HG03432 (cell line): ENCODE measurements around the gene PLS3.
A peak's percentile ranks its signal among the peaks of the same experiment; 100 is the strongest.
"Not testable (repeated sequence)": the region's sequence is repeated elsewhere in the genome, so short reads cannot be mapped to it uniquely, and the experiment has no call there.

Experiments
- ATAC-seq: cut with Tn5 transposase; IDR thresholded peaks from one replicate; pipeline ENCODE4 v1.9.1; 2021; ENCODE audit warnings: mild to moderate bottlenecking, moderate library complexity; ENCODE audit not compliant: unreplicated experiment

Gene PLS3

DNA sequence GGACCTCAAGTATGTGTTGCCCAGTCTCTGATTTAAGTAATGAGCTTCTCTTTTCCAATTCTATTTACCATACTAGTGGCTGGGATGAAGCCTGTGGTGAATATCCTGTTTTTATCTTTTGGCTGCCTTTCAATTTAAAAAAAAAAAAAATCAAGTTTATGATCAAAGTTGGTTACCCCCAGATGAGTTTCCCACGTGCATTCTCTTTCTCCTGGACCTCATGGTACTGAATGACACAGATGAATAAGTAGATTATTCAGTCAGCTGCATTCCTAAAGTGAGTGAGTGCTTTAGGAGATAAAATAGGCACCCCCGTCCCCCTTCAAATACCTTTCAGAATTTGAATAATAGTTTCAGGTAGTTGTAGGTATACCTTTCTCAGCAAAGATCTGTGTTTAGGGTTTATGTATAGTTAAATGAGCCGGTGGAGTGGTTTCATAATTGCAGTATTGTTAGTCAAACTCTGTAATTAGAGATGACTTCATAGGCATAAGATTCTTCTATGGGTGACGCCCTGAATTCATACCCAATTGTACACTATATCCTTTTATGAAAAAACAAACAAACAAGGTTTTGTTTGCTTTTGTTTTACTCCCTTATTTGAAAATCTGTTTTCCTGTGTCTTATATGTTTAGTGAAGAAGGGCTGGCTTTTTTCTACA is 41.9 kb downstream of the PLS3 start:
- no peak for ATAC-seq

GRCh38 chrX:115603534-115604074 is 42.6 kb downstream of the PLS3 start:
- ATAC-seq: no peak

DNA sequence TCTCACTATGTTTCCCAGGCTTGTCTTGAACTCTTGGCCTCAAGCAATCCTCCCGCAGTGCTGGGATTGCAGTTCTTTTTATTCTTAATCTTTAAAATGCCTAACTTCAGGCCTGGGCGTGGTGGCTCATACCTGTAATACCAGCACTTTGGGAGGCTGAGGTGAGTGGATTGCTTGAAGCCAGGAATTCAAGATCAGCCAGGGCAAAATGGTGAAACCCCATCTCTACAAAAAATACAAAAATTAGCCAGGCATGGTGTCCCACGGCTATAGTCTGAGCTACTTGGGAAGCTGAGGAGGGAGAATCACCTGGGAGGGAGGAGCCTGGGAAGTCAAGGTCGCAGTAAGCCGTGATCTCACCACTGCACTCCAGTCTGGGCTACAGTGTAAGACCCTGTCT is 45.9 kb downstream of the PLS3 start:
- ATAC-seq: no peak

- ATAC-seq: no peak
Measured at GRCh38 chrX:115609621-115610020, 48.6 kb downstream of the PLS3 start.

DNA sequence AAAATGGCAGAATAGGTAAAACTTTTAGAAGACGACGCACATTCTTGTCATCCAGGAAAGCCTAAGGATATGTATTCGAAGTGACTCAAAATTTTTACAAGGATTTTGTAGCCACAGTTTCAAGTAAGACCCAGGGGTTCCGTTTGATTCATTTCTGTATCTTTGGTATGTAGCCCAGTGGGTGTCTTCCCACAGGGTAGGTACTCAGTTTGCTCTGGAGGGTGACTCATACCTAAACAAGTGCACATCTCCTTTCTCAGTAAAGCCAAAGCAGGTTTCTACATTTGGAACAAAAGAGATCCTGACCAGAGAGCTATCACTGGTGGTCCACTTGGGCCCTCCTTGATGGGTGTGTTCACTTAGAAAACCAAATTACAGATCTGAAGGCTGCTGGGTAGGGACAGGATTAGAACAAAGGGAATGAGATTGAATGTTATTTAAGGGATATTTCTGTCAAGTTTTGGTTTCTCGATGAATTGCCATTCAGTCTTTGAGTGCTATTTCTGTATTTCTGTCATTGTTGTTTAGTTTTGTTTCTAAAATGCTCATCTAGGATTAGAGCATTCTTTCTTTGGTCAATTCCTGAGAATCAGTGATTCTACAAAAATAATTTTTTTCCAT is 56.1 kb downstream of the PLS3 start:
- ATAC-seq: peak; percentile 98

- no peak for ATAC-seq
Measured at GRCh38 chrX:115622534-115622933, 61.6 kb downstream of the PLS3 start.

- ATAC-seq: no peak
Measured at GRCh38 chrX:115624916-115625315, 63.9 kb downstream of the PLS3 start.

DNA sequence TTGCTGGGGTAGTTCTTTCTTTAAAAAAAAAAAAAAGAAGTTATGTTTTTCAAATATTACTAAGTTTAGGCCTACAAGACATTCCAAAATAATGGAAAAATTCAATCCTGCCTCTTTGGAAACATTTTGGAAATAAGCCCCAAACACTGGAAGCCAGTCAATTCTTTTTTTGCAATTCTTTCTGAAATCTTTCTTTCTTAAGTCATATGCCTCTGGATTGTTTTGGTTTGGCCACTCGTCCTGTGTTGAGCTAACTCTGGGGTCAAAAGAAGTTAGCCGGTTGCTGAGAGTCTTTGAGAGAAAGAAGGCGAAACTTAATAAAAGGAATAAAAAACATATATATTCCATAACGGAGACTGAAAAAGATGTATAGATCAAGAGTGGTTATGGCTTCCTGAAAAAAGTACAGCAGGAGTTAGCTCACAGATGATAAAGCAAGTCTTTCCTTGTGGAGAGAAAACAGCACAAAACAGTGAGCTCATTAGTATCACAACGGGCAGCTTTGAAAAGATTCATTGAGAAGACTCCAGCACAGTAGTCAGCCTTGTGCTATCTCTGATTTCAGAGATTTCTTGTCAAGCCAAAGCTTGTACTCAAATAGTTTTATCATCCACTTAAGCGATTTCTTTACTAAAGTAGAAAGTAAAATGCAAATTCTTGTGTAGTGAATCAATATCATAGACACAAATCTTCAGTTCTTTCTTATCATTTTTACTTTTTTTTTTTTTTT is 64.8 kb downstream of the PLS3 start:
- ATAC-seq: no peak

DNA sequence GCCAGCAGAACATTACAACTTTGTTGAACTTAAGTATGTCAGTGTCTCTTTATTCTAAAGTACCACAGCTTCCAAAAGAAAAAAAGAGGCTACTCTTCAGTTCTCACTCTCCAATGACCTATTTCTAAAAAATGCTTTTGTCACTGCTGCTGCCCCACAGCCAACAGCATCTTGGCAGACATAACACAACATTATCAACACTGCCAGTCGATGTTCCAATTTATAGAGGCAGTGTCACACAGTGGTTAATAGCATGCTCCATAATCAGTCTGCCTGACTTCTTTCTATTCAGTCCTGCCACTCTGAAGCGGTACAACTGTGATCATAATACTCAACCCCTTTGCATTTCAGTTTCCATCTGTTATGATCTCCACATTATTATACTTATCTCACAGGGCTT is 69.2 kb downstream of the PLS3 start:
- ATAC-seq: no peak

DNA sequence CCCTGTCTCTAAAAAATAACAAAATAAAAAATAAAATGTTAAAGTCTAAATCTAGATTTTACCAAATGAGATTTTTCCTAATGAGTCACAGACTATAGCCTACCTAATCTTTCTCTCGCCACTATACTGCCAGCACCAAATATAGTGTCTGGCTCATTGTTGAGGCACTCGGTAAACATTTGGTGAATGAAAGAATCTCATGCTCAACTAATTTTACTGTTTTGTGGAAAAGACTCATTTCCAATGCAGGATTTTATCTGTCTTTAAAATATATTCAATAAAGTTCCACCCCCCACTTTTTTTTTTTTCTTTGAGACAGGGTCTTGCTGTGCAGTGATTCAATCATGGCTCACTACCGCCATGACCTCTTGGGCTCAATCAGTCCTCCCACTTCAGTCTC is 71.5 kb downstream of the PLS3 start:
- no peak for ATAC-seq

- not testable (repeated sequence) for ATAC-seq
Measured at GRCh38 chrX:115633397-115633796, 72.4 kb downstream of the PLS3 start.

GRCh38 chrX:115639334-115639880 is 78.4 kb downstream of the PLS3 start:
- no peak for ATAC-seq

- ATAC-seq: no peak
Measured at GRCh38 chrX:115642311-115642710, 81.3 kb downstream of the PLS3 start.

DNA sequence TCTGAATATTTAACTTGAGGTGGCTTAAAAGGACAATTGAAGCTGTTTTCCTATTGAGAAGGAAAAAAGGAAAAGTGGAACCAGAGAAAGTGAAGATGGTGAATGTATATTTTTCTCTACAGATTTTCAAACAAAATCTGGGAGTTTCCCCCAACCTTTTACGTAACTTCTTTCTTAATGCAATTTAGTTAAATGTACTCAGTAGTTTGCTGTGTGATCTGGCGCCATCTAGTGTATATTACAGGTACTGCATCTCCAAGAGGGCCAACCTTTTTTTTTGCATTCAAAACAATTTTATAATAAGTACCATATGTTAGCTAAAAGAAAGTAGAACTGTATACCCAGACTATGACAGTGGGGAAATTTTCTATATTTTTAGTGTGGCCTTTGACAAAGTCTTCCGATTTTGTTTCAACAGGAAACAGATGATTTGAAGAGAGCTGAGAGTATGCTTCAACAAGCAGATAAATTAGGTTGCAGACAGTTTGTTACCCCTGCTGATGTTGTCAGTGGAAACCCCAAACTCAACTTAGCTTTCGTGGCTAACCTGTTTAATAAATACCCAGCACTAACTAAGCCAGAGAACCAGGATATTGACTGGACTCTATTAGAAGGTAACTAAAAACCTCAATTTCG is 82.0 kb downstream of the PLS3 start:
- peak; percentile 39 for ATAC-seq

DNA sequence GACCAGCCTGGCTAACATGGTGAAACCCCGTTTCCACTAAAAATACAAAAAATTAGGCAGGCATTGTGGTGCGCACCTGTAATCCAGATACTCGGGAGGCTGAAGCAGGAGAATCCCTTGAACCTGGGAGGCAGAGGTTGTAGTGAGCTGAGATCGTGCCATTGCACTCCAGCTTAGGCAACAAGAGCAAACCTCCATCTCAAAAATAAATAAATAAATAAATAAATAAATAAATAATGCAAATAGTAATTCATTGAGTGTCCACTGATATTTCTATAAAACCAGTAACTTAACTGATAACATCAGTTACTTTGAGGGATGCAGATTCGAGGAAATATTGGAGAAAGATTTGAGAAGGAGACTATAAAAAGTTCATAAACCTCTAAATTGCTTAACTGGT is 83.4 kb downstream of the PLS3 start:
- ATAC-seq: not testable (repeated sequence)

DNA sequence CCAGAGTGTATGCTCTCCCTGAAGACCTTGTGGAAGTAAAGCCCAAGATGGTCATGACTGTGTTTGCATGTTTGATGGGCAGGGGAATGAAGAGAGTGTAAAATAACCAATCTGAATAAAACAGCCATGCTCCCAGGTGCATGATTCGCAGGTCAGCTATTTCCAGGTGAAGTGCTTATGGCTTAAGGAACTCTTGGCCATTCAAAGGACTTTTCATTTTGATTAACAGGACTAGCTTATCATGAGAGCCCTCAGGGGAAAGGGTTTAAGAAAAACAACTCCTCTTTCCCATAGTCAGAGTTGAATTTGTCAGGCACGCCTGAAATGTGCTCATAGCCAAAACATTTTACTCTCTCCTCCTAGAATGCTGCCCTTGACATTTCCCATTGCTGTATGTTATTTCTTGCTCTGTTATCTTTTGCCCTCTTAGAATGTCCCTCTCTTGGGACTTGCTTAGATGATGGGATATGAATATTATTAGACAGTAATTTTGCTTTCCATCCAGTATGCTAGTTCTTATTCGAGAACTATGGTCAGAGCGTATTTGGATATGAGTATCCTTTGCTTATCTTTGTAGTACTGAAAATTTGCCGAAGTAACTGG is 88.6 kb downstream of the PLS3 start:
- ATAC-seq: no peak

DNA sequence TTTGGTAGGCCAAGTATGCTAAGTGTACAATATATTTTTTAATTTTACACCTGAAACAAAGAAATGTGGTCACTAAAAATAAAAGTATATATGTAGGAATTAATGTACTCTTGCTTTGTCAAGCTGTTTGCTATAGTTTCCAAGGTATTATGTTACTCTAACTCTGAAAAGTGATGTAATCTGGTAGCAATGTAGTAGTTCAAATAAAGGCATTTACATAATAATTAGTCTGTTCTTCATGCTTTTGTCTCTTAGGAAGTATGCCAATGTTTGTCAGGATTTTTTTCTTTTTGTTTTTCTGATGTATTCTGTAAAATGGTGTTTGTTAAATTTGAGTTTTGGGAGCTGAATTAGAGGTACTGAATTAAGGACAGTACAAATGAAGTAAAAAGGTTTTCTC is 89.5 kb downstream of the PLS3 start:
- ATAC-seq: no peak

- ATAC-seq: peak; percentile 71
Measured at GRCh38 chrX:115650916-115651315, 89.9 kb downstream of the PLS3 start.

- no peak for ATAC-seq
Measured at GRCh38 chrX:115652221-115652620, 91.2 kb downstream of the PLS3 start.

DNA sequence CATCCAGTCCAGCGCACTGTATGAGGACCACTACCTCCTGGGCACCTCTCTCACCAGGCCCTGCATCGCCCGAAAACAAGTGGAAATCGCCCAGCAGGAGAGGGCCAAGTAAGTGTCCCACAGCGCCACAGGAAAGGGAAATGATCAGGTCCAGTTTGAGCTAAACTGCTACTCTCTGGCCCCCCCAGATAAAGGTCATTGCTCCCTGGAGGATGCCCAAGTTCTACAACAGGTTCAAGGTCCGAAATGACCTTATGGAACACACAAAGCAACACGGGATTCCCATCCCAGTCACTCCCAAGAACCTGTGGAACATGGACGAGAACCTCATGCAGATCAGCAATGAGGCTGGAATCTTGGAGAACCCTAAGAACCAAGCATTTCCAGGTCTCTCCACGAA is 104.1 kb downstream of the PLS3 start:
- no peak for ATAC-seq

- no peak for ATAC-seq
Measured at GRCh38 chrX:115679460-115679859, 118.5 kb downstream of the PLS3 start.
